ENCODE measurements around the gene MPP3.
"Not testable (repeated sequence)": the region's sequence is repeated elsewhere in the genome, so short reads cannot be mapped to it uniquely, and the experiment has no call there.

Gene MPP3, protein sequence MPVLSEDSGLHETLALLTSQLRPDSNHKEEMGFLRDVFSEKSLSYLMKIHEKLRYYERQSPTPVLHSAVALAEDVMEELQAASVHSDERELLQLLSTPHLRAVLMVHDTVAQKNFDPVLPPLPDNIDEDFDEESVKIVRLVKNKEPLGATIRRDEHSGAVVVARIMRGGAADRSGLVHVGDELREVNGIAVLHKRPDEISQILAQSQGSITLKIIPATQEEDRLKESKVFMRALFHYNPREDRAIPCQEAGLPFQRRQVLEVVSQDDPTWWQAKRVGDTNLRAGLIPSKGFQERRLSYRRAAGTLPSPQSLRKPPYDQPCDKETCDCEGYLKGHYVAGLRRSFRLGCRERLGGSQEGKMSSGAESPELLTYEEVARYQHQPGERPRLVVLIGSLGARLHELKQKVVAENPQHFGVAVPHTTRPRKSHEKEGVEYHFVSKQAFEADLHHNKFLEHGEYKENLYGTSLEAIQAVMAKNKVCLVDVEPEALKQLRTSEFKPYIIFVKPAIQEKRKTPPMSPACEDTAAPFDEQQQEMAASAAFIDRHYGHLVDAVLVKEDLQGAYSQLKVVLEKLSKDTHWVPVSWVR

DNA sequence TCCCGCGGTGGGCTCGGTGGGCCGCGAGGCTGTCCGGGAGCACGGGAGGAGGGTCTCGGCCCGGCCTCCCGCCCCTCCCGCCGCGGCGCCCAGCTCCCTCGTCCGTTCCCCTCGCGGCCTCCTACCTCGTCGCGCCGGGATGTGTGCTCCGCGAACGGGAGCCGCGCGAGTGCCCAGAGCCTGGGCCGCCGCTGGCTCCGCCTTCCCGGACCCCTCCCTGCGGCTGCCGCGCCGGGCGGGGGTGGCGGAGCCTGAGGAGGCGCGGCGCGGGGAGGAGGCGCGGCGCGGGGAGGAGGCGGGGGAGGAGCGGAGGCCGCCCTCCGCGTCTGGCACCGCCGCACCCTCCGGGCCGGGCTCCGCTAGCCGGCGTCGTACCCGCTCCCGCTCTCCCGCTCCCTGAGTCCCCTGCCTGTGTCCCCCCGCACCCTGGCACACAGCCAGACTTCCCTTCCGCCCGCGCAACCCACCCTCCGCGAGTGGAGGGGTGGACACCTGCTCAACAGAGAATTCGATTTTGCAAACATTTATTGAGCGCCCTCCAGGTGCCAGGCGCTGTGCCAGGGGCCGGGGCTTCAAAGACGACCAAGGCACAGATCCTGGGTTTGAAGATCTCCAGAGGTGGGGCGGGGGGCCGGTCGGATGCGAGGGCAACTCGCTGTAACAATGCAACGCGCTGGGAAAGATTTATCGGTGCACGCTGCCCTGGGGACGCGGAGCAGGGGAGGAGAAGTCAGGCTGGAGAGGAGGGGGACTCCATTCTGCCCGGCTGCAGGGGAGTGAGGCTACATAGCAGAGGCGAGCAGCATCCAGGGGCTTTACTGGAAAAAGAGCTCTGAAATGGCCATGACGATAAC lies at the start of gene MPP3:
TSS of gene MPP3 (minus strand) at position 171 of the 854 bp plus-strand sequence. CDS start 1,240 bp downstream, outside the sequence.
- peak; percentile 68 for DNase-seq

DNA sequence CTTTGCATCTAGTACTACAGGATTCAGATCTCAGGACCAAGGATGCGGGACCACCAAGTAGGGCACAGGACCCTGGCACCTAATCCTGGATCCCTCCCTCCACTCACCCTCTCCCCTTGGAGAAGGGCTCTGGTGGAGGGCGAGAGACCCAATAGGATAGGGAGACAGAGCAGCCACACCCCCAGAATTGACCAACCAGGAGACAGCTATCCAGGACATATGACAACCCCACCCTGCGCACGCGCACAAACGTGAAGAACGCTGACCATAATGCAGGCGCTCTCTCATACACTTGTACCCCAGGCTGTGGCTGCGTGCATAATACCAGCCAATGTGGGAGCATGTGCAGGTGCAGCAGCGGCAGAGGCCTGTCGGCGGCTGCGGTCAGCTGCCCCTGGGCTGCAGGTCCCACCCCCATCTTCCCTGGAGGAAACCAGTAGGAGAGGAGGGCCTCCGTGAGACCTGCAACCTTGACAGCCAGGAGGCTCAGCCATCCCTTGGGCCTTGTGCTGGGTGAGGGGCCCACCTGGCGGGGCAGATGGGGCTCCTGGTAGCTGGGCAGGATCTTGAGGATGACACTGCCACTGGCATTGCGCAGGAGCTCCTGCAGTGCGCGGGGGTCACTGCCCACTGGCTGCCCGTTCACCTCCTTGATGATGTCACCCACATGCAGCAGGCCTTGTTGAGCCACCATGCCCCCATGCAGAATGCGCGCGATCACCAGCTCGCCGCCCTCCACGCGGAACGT lies 49.0 kb upstream of the MPP3 start:
- no peak for DNase-seq

DNA sequence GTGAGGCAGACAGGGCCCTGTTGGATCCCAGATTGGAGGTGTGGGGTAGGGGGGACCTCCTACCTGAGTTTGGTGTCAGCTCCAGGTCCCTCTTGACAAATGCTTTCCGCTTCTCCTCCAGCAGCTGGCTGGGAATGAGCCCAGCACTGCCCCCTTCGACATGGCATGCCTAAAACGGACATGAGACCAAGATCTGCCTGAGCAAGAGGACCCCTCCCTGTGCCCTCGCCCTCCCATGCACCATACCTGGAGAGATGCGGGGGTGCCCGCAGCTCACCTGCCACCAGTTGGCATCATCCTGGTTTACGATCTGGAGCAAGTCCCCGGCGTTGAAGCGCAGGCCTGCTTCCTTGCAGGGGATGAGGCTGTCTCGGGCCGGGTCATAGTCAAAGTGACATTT lies 48.2 kb upstream of the MPP3 start:
- DNase-seq, result no peak

DNA sequence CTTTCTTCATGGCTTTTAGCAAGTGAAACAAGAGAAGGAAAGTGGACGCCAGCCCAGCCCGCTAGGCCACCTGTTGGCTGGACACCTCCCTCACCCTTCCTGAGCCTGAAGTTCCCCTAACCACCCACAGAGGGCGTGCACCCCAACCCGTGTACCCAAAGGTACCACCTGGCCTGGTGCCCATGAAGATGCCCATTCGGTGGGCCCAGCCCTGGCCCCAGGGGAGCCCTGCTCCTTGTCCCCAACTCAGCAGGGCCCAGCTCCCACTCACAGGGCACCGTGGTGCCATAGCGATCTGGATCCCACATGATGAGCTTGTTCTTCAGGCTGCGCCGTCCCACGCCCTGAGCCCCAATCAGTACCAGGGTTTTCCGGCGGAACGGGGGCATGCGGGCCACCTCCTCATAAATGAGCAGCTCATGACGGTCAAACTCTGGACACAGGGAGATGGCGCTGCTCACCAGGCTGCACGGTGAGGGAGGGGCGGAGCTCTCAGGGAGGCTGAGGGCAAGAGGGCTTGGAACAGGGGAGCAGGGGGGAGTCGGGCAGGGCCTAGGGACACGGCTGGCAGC lies 47.6 kb upstream of the MPP3 start:
- no peak for DNase-seq

DNA sequence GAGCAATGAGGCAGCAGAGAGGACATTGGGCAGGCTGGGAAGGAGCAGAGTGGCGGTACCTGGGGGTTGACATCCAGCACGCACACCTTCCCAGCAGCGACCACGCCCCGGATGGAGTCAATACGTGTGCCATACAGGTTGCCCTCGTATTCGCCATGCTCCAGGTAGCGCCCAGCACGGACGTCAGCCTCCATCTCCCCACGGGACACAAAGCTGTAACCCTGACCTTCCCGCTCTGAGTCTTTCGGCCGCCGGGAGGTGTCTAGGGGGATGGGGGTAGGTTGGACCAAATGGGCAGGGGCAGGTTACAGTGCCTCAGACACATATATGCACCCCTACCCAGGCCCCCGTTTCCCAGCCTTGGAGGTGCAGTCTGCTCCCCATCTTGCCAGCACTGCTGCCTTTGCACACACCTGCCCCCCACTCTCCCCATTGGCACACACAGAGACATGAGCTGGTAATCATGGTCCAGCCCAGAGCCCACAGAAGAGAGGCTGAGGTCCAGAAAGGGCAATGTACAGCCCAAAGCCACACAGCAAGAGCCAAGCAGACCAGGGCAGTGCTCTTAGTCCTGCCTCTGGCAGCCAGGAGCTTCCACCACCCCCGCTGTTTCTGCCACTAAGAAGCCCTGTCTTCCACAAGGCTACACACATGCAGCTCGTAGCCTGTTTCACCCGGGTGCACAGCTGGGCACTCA lies 46.9 kb upstream of the MPP3 start:
- DNase-seq, result no peak

DNA sequence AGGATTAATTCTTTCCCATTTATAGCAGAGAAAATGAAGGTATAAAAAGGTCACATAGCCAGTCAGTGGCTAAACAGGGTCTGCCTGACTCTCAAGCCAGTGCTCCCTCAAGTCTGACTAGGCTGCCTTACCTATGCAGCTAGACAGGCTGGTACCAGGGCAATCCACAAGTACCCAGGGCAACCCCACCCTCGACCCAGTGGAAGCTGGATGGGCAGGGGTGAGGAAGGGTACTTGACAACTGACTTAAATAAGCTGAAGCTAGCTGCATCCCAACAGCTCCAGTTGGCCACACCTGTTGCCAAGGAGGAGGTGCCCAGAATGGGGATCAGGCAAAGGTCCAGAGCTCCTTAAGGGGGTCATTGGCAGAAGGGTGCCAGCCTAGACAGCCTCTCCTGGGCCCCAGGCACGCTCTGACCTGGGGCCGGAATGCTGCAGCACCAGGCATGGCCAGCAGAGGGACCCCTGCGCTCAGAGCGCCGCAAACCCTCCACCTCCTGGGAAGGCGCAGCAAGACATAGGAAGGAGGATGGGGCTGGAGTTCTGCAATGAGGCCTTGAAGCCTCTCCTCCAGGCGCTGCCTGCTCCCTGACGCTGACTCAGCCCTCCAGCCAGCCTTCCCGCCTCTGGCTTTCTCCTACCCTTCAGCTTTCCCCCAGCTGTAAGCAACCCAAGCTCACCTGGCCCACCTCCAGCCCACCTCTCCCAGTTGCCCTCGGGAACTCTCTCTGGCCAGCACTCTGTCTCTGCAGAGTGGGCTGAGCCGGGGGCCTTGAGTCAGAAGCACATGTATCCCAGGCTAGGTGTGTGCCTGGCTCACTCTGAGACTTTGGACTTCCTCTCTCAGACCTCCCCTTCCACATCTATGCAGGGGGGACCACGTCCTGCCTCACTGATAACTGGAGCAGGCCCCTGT lies 45.6 kb upstream of the MPP3 start:
- peak; percentile 22 for DNase-seq

DNA sequence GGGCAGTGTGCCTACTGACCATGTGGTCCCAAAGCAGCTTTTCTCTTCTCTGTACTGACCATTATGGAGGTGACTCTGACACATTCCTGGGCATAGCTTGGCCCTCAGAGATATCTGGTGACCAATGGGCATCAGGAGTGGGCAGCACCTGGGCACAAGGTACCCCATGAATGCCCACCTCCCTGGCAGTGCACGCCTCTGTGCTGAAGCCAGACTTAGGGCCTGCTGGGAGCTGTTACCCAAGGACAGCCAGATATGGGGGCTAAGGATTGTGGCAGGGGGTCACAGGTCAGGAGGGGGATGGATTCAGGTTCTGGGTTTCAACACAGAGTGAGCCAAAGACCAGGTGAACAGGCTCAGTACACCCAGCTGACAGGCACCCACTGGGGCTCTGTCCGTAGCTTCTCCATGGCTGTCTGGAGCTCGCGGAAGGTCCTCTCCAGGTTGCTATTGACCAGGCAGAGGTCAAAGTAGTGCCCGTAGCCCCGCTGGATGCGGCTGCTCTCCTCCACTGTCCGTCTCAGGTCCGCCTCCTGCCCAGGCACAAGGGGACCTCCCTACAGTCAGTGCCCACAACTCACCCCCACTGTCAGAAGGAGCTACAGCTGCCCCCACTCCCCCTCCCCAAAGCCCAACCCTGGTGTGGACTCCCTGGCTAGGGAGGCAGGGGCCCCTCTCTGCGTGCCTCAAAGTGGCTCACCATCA lies 44.7 kb upstream of the MPP3 start:
- no peak for DNase-seq

DNA sequence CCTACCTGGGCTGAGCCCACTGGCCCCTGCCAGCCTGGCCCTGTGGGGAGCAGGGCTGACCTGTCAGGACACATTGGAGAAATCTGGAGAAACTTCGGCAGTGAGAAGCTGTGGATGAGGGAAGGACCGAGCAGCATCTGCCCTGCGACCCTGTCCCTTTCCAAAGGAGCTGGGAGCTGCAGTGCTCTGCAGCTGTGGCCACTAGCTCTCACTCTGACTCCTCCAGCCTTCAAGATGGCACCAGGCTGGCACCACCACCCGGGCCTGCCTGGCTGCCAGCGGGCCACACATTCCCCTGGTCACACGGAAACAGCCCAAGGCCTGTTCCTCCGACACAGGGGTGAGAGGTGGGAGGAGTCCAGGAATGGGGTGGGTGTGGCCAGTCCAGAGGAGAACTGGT lies 44.1 kb upstream of the MPP3 start:
- no peak for DNase-seq

DNA sequence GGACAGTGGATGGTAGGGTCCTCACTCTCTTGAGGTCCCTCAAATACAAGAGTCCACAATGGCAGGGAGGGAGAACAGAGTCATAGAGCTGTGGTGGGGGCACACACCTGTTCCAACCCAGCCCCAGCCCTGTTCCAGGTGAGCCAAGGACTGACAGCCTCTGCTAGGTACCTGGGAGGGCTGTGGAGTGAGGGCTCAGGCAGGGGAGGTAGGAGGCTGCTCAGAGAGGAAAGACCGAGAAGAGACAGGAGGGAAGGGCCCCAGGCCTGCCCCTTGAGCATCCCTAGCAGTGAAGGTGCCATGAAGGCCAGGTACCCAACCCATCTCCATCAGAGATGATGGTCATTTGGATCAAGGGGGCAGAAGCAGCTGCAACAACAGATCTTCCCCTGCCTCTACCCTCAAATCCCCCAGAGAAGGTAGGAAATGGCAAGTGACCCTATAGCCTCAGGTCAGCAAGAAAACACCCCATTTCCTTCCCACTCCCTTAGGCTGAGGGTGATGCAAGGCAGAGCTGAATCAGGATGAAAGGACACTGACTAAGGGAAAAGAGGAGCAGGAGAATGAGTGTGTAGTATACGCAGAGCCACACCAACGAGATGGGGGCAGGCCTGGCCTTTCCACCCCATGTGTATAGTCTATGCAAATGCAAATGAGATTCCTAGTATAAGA lies 42.7 kb upstream of the MPP3 start:
- DNase-seq, result no peak

DNA sequence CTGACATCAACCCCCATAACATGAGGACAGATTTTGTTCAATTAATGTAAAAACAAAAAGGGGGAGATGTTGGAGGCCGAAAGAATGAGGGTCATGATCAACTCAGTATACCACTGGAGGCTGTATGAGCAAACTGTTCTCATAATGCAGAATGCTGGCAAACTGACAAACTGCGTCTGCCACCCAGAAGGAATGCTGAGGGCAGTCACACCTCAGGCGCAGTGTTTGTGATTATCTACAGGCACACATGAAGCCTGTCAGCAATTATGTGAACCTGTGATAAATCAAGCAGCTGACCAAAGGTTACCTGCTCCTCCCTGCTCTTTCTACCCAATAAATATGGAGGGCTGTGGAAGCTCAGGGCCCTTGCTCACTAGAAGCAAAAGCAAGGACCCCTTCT lies 41.3 kb upstream of the MPP3 start:
- DNase-seq, result no peak

DNA sequence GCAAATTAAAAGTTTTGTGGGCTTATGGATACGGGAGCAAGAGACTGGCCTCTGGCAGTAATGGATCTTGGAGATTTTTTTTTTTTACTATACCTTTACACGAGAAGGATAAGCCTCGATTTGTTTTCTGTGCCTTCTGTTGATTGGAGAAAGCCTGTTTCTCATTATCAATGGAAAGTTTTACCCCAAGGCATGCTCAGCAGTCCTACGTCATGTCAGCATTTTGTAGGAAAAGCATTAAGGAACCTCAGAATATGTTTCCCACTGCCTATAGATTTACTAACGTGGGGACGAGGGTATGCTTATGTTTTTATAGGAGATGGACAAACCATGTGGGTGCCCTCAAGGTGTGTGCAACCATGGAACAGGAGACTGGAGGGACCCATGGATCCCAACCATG lies 40.9 kb upstream of the MPP3 start:
- DNase-seq, result no peak

DNA sequence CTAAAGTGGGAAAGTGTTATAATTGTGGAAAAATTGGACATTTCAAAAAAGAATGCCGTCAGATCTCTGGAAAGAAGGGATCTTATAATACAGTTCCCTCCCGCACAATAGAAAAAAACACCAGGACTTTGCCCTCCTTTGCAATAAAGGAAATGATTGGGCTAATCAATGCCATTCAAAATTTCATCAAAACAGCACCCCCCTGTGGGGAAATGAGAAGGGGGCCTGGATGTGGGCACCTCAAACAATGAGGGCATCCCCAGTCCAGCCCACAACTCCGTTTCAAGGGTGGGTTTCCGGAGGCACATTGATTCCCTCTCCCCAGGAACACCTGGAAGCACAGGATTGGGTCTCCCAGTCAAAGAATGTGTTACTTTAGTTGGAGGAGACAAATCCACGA lies 40.1 kb upstream of the MPP3 start:
- DNase-seq, result no peak

DNA sequence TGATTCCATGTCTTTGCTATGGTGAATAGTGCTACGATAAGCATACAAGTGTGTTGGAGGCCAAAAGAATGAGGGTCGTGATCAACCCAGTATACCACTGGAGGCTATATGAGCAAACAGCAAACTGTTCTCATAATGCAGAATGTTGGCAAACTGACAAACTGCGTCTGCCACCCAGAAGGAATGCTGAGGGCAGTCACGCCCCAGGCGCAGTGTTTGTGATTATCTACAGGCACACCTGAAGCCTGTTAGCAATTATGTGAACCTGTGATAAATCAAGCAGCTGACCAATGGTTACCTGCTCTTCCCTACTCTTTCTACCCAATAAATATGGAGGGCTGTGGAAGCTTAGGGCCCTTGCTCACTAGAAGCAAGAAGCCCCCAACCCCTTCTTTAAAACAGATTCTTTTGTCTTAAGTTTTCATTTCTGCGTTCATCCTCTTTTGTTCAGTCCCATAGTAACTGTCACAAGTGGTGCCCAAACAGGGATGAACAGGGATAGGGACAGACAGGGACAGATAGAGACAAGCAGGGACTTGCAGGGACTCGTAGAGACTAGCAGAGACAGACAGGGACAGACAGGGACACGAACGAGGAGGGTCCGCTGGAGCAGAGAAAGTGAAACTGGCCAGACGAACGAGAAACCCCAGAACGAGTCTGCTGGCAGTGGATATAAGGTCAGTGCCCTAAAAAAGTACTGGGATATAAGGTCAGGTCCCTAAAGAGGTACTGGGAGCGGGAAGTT lies 39.2 kb upstream of the MPP3 start:
- no peak for DNase-seq

DNA sequence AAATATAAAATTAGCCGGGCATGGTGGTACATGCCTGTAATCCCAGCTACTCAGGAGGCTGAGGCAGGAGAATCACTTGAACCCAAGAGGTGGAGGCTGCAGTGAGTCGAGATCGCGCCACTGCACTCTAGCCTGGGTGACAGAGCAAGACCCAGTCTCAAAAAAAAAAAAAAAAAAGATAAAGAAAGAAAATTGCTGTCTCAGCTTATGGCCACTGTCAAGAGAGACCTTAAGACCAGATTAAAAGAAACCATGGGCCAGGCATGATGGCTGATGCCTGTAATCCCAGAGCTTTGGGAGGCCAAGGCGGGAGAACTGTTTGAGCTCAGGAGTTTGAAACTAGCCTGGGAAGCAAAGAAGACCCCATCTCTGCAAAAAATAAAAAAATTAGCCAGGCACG lies 36.1 kb upstream of the MPP3 start:
- DNase-seq, result not testable (repeated sequence)

DNA sequence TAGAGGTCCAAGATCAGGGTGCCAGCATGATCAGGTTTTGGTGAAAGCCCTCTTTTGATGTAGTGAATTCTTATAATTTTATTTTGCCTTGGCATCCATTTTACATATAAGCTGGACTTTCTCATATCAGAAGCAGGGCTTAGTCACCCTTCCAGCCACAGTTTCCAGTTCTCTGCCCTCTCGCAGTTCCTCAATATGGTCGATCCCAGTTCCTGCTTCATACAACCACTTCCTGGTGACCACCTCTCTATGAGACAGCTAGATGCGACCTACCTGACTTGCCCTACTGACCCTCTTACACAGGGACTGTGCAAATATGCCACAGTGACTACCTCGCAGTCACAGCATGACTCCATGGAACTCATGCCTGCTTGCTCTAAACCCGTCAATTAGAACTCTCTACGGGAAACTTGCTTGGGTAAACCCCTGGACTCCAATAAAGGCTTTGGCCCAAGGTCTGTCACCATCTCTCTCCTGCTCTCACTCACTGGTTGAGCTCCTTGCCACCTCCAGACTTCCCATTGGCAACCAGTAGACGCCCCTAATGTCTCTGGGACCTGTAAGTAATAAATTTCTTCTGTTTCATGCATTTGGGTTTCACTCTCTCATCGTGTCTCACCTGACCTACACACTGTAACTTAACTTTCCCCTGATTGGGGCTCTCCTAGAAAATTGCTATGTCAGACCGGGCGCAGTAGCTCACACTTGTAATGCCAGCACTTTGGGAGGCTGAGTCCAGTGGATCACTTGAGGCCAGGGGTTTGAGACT lies 35.5 kb upstream of the MPP3 start:
- no peak for DNase-seq

DNA sequence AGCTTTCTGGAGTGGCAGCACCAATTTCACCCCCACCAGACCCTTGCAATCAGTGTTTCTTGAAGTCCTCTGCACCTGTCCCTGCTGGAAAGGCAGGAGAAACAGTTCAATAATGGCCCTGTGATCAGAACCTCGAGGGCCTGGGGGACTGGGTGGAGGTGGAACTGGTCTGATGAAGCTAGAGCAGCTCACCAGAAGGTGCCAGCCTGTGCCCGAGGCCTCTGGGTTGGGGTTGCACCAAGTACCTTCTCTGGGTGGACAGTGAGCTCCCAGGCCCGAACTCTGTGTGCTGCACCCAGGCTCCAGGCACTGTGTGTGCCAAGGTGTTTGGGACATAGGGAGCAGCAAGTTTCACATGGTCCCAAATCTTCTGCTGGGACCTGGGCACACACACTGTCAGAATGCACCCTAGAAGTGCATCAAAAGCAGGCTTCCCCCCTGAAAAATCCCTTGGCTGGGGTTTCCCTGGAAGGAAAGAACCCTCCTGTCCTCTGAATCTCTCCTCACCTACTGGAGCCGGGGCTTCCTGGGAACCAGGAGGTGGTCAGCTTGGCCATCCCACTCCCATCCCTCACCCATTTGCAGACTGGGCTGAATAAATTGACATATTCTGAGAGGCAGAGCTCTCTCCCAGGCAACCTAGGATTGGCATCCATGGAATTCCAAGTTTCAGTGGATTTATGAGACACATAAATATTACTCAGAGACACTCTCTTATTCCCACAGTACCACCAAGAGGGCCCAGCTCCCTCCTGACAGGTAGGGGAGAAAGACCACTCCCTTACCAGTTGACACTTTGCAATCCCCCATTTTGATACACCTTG lies 31.4 kb upstream of the MPP3 start:
- DNase-seq, result no peak

DNA sequence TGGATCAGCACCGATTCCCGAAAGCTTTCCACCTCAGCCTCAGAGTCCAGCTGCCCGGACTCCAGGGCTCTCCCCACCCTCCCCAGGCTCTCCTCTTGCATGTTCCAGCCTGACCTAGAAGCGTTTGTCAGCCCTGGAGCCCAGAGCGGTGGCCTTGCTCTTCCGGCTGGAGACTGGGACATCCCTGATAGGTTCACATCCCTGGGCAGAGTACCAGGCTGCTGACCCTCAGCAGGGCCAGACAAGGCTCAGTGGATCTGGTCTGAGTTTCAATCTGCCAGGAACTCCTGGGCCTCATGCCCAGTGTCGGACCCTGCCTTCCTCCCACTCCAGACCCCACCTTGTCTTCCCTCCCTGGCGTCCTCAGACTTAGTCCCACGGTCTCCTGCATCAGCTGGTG lies 29.0 kb upstream of the MPP3 start:
- DNase-seq, result no peak

Measured in NCI-H1105 (cell line).